Stimulated activated CD8-positive, alpha-beta memory T cell treated with anti-CD3 and anti-CD28 coated beads, Interleukin-15, amount 100 ng/mL, for 4 hours (primary cell): Measurements from ENCODE around the gene ASAP3.

ENCODE experiments used
- DNase-seq, 2 donors: peaks; one replicate each; pipeline ENCODE4 v3.0.0-alpha.2; 2020; ENCODE audit warnings: low read depth in 2 of 2

Gene ASAP3

DNA sequence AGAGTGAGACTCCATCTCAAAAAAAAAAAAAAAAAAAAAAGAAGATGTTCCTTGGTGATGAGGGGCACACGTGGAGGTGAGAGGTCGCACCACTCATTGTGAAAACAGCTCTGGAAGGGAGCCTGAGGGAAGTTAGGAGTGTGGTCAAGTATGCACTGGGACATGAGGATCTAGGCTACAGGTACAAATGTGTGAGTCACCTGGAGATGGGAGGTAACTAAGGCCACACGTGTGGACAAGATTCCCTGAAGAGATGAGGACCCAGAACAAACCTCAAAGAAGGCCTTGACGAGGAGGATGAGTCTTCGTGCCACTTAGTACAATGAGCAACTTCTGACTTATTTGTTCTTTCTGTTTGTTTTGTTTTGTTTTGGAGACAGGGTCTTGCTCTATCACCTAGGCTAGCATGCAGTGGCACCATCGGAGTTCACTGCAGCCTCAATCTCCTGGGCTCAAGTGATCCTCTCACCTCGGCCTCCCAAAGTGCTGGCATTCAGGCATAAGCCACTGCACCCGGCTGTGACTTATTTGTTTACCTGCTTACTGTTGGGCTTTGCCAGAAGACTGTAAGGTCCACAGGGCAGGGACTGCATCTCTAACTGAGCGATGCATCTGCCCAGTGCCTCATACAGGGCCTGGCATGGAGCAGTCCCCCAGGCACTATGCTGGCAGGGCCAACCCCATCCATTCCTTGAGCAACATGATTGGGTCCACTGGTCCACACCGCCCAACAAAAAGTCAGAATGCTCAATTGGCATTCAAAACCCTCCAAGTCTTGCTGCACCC is 6.4 kb downstream of the ASAP3 start:
- DNase-seq, result no peak

DNA sequence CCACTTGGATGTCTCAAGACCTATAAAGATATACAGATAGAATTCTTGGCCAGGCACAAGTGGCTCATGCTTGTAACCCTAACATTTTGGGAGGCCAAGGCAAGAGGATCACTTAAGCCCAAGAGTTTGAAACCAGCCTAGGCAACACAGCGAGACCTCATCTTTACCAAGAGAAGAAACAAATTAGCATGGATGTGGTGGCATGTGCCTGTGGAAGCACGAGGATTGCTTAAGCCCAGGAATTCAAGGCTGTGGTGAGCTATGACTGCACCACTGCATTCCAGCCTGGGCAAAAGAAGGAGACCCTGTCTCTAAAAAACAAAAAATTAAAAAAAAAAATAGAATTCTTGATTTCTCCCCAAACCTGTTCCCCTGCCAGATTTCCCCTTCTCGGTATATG is 8.3 kb downstream of the ASAP3 start:
- no peak for DNase-seq

DNA sequence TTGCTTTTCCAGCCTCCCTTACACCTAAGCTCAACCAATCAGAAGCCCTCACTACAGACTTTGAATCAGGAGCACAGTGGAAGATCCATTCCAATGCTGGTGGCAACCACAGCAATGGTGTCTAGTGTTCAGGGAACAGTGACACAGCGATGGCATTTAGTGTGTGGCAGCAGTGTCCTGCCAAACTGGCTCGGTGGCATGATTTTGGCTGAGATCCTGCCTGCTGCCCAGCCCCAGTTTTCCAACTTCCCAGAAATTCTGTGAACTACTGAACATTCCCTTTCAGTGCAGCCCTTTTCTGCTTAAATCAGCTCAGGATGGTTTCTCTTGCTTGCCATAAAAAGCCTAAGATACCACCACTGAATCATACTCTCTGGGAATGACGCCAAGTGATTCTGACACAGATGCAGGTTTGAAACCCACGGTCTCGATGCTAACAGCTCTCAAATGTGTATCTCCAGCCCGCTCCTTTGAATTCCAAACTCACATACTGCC is 8.8 kb downstream of the ASAP3 start:
- DNase-seq, result no peak

DNA sequence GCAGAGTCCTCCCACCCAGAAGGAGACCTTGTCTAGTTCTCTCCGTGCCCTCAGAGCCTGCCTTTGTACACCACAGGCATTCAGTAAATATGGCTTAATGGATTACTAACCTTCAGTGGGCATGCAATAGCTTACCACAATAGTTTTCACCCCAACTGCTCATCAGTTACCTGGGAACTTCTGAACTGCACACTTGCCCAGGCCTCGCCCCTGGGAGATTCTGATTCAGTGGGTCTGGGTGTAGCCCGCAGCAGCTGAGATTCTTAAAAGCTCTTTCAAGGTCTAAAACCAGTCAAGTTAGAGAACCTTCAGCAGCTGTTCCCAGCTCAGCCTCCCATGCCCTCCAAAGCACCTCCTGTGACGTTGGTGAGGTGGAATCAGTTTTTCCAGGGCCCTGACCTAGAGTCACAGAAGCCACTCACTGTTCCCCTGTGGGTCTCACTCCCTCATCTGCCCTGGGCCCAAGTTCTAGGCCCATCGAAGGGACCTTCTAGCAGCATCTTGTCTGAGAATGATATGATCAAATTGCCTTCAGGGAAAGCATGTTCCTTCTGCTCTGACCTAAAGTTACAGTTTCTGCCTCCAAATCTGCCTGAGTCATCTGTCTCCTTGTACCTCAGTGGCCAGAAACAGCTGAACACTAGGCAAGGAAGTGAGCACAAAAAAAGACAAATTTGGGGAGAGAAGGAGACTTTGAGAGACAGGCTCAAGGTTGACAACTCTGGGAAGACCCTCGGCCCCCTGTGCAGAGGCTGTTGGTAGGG is 10.8 kb downstream of the ASAP3 start:
- DNase-seq, result no peak

DNA sequence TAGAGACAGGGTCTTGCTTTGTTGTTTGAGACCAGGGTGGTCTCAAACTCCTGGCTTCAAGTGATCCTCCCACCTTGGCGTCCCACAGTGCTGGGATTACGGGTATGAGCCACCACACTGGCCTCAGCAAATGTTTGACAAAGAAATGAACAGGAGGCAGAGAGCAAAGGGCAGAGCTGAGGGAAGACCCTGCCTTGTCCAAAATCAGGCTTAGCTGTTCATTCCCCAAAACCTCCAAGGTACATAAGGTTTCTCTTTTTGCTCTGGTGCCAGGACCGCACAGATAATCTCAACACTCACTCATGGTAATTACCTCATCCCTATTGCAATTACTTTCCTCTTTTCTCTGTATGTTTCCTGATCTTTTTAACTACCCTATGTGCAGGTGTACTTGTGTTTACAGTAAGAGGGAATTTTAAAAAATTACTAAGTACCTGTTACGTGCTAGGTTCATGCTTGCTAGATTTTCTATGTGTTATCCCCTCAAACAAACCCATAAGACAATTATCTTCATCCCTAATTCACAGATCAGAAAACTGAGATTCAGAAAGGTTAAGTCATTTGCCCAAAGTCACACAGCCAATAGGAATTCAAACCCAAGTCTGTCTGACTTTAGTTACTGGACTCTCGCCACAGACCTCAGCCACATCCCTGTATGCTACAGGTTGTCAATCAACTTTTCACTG is 11.5 kb downstream of the ASAP3 start:
- no peak for DNase-seq

DNA sequence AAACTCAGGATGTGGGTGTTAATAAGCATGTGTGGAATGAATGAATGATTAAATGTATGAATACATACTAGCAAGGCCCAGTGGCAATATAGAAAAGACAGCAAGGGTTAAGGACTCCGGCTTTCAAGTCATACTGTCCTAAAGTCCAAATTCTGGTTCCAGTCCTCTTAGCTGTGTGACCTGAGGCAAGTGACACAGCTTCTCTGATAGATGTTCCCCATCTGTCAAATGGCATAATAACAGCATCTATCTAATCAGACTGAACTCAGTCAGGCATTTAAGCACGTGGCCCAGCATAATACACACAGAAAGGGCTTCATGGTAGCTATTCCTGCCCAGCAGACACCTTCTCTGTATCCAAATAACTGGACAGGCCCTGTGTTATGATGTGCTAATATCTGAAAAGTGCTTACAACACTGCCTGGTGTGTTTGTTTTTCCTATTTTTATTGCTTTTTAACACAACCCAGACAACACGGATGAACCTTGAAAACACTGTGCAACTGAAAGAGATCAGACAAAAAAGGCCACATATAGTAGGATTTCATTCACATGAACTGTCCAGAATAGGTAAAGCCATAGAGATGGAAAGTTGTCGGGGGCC is 12.4 kb downstream of the ASAP3 start:
- no peak for DNase-seq

DNA sequence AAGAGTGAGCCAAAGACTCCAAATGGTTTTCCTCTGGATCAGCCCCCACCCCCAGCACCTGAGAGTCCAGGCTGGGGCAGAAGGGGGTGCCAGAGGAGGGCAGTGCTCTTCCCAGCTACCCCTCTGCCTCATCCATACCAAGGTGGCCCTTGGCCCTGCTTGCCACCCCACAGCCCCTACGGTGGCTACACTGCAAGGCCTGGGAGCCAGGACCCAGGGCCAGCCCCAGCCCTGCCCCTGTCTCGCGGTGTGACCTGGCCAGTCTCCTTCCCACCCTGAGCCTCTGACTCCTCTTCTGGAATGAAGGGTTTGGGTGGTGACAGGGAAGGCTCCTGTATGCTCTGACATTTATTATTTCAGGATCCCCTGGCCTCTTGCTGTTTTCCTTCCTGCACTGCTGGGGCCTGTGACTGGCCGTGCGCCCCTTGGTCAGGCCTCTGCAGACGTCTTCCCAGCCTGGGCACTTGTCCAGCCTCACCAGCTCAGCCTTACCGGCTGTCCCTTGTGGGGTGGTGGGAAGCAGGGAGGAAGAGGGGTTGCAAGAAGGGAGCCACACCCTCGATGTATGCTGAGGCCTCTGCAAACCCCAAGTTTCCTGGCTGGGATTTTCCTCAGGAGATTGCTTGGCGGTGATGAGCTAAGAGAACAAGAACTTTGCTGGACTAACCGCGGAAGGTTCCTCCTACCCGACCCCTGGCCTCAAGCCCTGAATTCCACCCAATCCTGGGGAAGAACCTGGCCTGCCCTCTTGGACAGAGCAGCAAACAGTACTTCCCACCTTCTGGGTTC is 13.5 kb downstream of the ASAP3 start:
- DNase-seq, result no peak

DNA sequence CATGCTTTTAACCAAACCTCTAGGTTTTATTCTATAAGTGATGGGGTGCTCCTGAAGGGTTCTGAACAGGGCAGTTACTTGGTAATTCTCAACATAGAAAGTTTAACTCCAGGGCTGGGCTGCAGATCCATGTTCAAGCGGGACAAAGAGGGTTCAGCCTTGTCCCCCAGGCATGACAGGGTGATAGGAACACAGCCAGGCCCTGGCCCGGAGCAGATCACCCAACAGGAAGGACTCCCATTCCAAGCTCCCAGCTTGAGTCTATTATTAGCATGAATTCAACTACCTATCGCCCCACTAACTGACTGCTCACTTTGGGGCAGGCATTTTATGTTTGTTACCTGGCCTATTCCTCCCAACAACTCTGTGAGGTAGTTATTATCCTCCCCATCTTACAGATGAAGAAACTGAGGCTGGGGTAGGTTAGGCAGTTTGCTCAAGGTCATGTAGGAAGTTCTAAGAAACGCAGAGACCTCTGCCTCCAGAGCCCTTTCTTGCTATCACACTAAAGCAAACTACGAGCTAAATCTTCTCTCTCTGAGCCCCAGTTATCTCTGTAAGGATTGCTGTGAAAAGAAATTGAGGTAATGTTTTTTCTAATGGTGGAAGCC is 14.5 kb downstream of the ASAP3 start:
- no peak for DNase-seq

DNA sequence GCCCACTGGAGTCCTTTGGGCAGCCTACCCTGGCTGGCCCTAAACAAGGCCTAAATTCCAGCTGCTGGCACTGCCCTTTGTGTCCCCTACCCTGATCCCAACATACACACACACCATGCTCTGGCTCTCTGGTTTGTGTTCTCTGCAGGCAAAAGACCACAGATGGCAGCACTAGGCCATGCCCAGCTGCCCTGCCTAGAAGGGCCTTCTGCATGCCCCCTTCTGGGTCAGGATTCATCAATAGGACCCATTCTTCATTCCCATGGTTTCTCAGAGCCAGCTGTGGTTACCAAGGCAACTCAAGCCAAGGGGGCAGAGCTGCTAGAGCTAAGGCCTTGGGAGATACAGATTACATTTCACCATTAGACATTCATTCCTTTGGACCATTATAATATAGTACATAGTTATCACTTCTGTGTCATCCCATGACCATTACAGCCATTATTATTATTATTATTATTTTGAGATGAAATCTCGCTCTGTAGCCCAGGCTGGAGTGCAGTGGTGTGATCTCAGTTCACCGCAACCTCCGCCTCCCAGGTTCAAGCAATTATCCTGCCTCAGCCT is 17.5 kb downstream of the ASAP3 start:
- DNase-seq, result no peak

DNA sequence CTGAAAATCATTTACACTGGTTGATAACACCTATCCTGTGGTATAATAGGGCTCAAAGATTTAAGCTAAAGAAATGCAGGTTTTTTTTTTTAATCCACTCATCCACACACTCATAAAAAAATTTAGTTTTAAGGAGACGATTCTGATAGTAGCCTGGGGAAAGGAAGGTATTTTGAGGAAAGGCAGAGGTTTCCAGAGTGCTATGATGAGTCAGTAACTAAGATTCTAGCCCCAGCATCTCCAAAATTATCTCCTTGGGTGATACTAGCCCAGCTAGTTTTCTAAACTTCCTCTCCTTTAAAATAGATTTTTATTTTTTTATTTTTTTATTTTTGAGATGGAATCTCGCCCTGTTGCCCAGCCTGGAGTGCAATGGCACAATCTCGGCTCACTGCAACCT is 20.7 kb downstream of the ASAP3 start:
- DNase-seq, result no peak

DNA sequence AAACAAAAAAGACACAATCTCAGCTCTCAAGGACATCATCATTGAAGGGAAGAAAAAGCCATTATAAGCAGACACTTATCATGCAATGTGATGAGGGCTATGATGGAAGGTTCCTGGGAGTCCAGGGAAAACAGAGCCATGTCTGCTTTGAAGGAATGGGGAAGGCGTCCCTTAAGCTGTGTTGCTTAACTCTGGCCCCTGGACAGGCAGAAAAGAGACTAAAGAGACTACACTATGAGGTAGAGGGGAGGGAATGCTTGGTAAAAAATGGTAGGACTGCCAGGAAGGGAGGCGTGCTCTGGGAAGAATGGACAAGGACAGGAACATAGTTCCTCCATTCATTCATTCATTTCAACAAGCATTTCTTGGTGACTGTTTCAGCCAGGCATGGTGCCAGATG is 21.2 kb downstream of the ASAP3 start:
- no peak for DNase-seq

DNA sequence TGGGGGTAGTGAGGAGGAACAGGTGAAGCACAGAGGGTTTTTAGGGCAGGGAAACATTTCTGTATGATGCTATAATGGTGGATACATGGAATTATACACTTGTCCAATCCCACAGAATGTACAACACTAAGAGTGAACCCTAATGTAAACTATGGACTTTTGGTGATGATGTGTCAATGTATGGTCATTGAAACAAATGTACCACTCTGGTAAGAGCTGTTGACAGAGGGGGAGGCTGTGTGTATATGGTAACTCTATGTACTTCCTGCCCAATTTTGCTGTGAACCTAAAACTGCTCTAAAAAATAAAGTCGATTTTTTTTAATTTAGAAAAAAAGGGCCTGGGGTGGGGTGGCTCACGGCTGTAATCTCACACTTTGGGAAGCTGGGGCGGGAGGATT is 22.9 kb downstream of the ASAP3 start:
- no peak for DNase-seq

DNA sequence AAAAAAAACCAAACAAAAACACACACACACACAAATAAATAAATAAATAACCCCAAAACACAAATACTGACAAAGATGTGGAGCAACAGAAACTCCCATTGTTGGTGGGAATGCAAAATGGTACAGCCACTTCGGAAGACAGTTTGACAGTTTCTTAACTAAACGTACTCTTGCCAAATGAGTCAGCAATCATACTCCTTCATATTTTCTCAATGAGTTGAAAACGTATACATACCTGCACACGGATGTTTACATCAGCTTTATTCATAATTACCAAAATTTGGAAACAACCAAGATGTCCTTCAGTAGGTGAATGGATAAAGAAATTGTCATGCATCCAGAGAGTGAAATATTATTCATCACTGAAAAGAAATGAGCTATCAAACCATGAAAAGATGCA is 23.5 kb downstream of the ASAP3 start:
- DNase-seq, result no peak

DNA sequence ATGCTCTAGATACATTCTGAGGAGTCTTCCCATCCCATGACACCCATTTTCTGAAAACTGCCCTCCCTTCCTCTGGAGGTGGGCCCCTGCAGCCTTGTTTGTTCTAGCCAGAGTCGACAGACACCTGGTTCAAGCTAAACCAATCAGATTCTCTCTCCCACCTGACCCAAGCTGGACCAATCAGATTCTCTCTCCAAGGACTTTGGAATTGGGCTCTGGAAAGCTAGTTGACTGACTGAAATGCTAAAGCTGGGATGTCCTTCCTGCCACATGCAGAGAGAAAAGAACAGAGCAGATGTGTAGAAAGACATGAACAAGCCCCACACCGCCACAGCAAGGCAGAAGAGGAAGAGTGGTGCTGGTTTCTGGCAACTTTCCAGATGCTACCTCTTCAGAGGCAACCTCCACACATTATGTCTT is 24.6 kb downstream of the ASAP3 start:
- DNase-seq, result no peak

DNA sequence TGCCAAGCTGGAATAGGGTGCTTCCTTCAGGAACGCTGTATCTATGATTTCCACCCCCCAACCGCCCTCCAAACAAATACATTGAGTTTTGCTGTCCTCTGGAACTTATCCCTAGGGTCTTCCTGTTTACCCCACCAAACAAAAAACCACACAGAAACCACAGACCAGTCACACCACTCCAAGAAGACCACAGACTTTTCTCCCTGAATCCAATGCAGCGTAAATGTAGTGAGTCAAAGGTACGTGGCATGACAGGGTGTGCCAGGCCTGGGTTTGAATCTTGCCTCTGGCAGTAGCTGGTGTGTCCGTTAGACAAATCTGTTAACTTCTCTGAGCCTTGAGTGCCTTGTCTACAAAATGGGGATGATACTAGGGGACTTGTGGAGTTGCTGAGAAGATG is 27.8 kb downstream of the ASAP3 start:
- no peak for DNase-seq

DNA sequence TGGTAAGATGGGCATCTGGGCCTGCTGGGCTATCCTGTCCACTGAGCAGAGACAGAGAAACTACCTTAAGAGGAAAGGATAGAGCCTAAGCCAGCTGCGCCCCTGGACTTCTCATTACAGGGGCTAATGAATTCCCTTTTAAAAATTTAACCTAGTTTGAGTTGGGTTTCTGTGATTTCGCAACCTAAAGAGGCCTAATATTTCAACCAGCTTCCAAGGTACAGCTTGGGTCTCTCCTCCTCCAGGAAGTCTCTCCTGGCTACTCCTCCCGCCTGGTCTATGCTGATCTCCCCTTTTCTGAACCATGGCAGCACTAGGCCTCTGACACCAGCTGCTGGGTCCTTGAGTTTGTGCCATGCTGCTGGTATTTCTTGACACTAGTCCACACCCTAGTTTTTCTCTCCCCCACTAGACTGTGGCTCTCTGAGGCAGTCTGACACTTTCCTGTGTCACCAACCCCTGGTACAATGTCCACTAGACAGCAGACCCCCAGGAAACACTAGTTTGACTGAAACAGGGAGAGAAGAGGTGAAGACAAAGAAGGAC is 30.5 kb downstream of the ASAP3 start:
- no peak for DNase-seq

DNA sequence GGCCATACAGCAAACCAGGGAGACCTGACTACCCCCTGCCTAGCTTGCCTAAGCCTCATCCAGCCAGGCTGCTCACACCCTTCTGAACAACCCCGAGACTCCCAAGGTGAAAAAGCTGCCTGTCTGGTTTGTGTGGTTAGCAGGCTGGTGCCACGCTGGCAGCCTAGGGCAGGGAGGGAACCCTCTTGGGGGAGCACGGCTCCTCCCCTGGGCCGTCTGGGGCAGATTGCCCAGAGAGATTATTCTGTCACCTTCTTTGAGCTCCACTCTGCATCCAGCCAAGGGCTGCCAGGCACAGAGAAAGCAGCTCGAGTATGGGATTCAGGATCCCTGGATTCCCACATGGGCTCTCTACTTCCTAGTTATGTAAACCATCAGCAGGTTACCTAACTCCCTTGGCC is 32.0 kb downstream of the ASAP3 start:
- no peak for DNase-seq

DNA sequence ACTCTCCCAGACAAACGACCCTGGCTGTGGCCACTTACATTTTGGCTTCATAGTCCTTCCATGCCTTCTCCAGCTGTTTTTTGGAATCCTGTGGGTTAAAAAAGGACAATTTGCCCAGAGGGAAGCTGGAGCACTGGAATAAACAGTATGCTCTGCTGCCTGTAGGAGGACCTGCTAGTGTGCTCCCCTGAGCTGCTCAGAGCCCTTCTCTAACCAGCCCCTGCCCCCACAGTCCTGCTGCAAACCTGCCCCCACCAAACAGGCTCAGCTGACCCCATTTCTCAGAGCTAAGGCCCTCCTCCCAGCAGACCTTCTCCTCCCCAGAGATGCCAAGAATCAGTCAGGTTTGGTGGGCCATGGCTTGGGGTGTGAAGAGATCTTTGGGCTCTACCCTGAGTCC is 32.5 kb downstream of the ASAP3 start:
- no peak for DNase-seq

DNA sequence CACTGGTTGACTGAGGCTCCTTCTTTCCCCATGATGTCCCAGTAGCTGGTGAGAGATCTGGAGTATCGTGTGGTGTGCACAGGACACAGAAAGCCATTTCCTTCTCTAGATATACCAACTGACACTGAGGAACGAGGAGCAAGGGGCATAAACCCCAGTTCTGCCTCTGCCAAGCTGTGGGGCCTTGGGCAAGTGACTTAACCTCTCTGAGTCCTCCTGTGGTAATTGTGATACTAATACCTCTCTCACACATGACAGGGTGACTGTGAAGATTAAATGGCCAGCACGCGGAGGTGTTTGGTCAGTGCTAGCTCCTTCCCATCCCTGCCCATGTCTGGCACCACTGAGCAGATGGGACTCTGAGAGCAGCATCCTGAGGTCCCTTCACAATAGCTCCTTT is 33.1 kb downstream of the ASAP3 start:
- no peak for DNase-seq

DNA sequence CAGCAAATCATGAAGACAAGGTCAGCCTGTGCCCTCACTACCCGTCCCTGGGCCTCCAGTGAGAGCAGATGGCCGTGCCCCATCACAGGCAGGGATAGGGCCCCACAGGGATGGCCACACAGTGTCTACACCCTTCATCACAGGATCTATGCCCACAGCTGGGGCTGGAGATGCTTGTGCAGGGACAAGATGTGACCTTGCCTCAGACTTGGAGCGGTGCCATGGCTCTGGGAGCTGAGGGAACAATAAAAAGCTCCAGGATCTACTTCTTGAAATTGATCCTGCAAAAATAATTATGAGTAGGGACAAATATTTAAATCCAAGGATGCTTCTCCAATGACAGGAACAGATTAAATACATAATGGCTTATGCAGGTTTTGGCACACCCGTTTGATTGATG is 34.0 kb downstream of the ASAP3 start:
- DNase-seq, result no peak
